Right kidney (tissue), 1 donor: ENCODE measurements around the gene GRM5.

Experiments used
- DNase-seq: peaks from one replicate; pipeline ENCODE4 v3.0.0-alpha.2; 2016

GRM5 gene

DNA sequence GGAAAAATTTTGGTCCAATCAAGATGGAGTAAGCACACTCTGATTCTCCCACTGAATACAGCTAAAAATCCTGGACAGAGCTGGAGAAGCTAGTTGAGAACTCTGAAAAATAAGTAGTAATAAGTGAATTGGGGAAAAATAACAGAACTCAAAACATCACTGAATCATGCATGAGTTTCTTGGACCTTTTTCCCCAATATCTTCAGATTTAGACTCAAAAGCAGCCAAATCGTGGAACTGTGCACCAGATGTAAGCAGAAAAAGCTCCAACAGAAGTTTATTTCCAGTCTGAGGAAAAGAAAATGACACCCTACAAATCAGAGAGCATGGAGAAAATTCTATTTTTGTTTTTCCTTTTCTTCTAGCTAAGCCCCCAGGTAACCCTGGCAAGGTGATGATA is 448.6 kb downstream of the GRM5 start:
- no peak for DNase-seq

DNA sequence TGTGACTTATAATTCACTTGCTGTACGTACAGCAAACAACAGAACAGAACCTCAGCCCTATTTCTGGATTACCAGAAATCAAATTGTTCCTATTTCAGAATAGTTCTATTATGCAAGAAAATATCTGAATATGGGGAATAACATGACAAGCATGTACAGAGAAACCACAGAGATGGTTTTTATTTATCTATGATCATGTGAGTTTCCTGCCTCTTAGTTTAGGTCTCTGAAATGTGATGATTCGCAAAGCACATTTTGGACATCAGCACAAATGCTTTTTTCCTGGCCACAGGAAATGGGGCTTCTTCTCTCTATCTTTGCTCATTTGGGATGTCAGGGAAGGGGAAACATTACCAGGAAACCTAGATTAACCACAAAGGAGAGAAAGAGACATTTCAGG is 461.5 kb downstream of the GRM5 start:
- DNase-seq, result no peak

DNA sequence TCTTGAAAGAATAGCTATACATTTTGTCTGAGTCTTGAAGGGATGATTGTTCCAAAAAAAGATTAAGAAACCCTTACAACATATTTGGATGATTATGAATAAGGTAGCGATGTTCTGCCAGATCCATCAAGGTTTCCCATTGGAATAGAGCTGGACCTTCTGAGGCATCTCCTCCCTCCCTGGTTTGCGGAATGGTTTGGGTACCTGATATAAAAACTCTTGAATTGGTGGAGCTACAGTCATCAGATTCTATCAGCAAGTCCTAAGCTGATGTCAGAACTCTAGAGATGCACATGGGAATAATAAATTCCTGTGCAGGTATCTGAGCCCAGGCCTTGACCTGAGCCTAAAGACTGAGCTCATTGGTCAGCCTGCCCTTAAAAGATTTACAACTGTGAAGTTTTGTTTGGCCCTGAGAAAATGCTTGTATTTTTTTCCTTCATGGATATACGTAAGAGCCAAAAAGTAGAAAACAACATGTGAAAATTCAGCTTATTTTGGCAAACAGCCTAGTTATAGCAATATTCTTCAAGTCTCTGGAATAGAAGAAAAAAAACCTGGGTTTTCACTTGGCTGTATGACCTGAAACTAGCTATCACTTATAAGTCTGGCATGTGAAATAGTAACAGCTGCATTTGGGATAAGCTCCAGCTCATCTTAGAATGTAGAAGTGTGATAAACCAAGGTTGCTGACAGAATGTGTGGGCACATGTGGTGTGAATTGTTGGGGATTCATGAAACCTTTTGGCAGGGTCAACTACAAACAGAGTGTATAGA is 462.5 kb downstream of the GRM5 start:
- no peak for DNase-seq

DNA sequence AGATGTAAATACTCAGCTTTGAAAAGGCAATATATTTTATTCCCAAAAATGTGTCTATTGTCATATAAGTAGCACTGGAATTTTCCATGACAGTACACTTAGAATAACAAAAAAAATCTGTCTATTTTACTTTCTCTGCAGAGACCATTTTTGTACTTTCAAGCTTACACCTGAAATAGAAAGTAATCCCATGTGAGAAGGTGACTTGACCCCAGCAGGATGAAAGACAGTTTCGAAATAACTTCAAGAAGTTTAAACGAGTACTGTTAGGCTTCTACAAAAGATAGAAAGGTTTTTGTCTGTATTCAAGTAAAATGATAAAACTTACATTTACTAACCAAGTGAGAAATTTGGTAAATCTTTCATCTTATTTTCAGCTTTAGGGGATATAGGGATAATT is 468.4 kb downstream of the GRM5 start:
- no peak for DNase-seq

DNA sequence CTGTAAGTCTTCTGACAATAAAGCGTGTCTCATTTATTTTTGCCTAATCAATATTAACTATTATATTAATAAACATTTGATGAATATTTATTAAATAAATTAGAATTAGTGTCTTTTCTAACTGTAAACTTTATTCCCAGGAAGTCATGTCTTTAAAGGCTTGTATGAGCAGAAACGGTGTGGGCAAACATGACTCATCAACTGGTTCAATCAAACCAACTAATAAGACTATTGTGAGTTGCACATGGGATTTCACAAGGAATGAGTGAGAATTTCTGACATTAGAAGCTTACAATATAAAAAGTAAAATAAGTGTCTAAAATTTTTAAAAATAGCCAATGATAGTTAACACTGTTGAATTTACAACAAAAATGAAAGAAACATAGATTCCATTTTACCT is 469.0 kb downstream of the GRM5 start:
- no peak for DNase-seq

DNA sequence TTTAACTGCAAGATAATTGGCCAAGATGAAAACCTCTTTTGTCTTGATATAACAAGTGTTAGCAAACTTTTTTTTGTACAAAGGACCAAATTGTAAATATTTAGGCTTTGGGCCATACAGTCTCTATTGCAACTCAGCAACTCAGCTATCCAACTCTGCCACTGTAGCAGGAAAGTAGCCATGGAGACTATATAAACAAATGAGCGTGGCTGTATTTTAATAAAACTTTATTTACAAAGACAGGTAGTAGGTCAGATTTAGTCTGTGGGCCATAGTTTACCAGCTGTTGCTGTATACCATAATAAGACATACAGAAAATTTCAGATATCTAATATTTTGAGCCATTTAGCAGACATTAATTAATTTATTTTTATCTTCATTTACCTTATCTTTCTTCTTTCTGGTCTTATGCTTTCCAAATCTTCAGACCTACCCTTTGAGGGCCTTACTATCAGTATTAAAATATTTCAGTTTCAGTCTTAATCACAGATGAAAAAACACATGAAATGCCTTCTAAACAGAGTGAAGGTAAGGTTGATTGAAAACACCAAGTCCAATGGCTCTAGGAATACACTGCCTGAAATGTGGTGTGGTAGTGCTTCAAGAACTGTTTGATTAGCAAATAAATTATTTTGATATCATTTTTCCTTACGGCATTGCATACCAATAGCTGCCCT is 471.4 kb downstream of the GRM5 start:
- DNase-seq, result no peak

DNA sequence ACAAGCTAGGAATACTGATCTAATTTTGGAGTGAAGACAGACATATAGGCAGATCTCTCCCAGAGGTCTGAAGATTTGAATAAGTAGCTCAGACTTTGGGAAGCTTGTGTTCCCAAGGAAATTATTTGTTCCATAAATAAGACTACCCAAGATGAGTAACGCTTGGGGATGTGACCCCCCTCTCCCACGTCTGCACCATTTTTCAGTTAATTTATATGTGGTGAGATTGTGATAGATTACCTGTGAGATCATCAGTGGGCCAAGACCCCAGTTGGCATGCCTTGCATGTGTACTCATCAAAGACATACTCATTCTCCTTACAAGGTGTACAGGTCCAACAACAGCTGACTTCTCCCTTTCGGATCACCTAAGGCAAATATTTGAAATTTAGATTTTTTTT is 475.4 kb downstream of the GRM5 start:
- no peak for DNase-seq

DNA sequence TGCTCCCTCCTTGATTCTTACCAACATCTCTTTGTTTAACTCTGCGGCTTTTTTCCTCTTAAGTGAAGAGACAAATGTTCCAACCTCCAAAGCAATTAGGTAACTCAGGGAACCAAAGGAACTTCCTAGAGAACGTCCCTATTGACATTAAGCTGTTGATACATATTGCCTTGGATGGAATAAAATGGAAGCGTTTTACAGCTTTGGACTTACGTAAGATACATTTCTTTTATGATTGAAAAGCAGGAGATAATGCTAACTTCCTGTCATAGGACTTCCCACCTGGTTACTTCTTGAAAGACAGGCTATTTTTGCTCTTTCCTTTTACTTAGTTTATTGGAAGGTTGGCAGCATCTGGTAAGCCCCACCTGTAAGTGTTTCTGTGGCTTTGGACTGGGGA is 482.5 kb downstream of the GRM5 start:
- no peak for DNase-seq

DNA sequence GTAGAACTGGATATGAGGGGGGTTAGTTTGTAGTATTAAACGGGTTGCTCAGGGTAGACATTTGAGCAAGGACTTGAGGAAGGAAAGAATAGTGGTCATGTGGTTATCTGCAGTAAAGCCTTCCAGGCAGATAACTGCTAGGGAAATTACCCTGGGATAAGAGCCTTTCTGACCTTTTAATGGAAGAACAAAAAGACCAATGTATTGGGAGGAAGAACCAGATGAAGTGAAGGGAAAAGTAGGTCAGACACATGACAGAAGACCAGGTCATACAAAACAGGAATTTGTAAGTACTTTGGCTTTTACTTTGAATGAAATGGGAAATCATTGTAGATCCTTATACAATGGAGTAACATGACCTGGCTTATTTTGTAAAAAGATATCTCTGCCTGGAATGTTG is 486.3 kb downstream of the GRM5 start:
- DNase-seq, result no peak

DNA sequence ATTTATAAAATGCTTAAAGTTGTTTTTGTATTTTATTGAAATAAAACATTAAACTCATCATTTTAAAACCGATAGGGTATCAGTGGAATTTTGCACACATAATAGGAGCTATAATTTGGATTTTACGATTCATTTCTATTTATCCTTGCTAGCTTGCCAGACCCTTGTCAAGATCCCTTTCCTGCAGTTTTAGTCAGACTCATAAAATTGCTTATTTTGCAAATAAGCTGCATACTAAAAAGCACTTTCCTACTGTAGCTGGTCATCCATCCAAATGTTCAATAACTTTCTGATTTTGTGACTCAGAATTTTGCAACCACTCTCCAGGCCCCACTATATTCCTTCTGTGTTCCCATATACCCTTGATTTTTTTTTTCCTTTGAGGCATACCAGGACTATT is 489.0 kb downstream of the GRM5 start:
- no peak for DNase-seq

DNA sequence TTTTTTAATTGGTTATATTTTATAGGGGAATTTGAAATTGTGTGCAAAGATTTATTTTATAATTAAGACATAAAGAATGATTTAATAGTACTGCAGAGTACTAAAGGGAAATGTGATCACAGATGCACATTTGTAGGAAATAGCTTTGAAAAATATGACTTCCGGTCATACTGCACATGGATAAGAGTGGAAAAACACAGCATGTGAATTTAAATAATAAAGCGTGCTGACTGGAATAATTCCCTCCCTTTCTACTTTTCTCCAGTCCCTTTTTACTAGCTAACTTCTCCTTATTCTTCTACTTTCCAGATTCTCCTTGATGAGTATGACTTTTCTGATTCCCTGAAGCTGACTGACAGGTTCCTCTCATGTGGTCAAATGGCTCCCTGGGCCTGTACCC is 489.9 kb downstream of the GRM5 start:
- no peak for DNase-seq

DNA sequence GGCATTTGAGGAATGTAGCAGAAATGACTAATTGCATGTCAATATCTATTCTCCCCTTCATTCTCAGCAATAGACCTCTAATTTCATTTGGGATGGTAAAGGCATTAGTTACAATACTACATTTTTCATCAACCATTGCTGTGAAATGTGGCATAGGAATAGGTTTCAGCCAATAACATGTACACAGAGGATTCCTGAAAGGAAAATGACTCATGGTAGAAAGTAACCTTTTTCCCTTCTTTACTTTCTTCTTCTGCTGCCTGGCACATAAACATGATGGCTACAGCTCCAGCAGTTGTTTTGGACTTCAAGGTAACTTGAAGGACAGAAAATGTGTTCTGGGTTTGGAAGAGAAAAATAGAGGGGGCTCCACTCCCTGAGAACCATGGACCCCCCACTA is 496.4 kb downstream of the GRM5 start:
- no peak for DNase-seq

DNA sequence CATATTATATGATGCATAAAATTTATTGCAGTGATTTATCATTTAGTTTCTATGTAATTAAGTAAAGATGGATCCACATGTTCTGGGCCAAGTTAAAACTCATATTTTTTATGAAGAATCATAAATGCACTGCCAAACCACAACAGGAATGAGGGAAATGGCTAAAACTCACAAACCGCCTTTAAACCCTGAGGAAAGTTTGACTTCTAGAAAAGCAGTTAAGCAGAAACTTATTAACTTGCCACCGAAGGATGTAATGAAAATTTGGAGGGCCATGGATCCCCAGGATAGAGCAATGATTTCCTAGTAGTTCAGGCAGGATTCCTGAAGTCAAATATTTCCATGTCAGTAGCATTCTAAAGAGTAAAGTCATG is 510.0 kb downstream of the GRM5 start:
- no peak for DNase-seq

DNA sequence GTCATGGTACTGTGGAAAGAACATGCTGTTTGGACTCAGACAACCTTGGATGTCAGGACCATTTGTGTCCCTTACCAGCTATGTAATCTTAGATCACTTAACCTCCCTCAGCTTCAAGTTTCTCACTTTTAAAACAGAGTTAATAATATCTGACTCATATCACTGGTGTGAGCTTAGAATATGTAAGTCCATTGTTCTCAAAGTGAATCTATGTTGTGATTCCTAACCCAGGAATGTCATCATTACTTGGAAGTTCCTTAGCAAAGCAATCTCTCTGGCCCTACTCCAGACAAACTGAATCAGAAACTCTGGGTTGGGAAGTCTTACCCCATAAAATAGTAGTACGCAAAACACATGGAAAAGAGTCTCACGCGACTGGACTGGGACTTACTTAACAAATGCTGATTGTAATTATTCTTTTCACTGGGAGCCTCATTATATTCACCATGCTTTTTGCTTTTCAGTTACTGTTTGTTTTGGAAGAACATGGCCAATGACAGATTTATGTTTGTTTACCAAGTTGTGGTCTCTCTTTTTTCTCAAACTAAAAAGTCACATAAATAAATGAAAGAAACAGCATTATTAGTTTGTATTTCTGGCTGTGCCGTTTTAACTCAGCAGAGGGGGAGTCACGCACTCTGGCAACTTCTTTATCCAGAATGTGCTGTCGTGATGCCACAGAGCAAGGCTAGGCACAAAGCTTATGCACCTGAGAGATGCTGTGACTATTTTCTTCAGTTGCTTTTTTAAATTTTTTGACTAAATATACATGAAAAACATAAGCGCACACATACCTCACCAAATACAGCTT is 510.6 kb downstream of the GRM5 start:
- DNase-seq, result peak; percentile 33

DNA sequence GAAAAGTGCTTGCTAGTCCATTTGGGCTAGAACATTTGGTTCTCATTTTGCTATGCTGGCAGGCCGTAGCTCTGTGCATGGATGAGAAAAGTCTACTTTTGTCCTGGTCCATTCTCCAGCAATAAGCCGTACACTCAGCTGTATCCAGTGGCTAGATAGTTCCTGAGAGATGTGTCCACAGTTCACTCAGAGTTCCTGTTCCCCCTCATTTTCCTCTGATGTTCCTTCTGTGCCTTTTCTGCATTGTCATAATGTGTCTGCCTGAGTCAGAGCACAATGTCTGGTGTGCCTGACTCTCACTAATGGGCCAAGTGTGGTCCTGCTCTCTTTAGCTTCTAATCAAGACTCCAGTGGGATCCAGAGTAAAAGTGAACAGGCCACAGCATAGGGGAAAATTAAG is 512.6 kb downstream of the GRM5 start:
- DNase-seq, result no peak

DNA sequence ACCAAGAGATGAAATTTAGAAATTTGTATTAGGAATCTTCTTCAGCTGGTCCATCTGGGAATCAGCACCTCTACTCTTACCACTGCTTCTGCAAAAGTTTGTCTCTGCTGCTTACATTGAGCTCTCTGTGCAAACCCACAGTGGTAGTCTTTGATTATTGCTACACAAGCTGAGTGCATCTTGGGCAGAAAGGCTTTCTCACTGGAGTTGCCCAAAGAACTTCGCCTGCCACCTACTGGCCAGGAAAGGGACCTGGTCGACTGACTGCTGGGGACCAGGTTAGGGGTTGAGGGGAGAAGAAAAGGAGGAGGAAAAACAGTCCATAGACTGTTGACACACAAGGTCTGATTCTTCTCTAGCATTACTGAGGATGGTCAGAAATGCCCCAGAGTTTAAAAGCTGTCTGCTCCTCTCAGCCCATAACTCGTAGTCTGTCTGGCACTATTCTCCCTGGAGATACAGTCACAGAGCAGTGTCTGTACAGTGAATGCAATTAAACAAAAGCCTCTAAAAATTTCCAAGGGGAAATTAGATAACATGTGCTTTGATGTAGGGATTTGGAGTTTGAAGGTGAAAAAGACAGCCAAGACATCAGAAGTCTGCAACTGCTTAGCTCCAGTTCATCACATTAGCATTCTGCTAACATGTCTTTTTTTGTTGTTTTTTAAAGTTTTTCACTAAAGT is 513.3 kb downstream of the GRM5 start:
- no peak for DNase-seq

DNA sequence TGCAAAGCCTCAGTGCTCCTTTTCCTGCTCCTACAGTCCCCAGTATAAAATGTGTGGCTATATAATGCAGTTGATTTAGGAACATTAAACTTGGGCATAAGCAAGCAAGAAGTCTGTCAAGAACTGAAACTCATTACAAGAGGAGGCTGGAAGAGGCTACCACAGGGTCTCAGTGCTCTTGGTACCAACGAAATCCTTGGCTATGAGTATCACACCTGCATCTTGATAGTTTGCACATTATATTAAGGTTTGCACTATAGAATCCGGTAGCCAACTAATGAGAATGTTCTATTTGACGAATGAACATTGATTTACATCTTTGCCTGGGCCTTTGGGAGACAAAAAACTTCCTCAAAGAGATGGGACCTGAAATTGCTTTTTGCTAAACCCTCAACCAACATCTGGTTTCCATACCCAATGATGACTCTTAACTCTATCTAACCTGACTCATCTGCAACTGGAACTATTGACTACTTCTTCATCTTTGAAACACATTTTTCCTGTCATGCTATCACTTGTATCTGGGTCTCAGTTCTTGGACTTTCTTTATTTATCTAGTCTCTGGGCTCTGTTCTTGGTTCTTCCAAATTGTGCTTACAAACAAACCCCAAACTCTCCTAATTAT is 521.0 kb downstream of the GRM5 start:
- no peak for DNase-seq

DNA sequence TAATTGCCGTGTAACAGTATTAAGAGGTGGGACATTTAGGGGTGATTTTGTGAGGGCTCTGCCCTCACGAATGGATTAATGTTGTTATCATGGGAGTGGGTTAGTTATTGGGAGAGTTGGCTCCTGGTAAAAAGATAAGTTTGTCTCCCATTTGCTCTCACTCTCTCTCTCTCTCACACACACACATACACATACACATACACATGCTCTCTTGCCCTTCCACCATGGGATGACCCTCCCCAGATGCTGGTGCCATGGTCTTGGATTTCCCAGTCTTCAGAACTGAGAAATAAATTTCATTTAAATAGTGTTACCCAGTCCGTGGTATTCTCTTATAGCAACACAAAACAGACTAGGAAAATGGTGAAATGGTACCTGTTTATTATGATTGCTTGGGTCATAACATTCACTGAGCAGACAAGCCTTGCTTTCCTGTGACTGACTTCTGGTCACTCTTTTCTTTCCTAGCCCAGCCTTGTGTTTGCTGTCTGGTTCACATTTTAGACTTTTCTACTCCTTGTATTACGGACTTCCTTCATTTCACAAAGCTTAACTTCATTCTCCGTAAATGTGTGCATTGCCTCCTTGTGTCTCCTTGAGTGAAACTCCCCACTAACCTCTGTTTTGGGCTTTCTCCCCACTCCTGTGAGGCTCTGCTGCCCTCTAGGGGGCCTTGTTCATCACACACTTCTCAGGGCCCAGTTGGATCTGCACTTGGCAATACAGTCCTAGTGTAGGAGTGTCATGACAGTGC is 521.7 kb downstream of the GRM5 start:
- peak; percentile 49 for DNase-seq

DNA sequence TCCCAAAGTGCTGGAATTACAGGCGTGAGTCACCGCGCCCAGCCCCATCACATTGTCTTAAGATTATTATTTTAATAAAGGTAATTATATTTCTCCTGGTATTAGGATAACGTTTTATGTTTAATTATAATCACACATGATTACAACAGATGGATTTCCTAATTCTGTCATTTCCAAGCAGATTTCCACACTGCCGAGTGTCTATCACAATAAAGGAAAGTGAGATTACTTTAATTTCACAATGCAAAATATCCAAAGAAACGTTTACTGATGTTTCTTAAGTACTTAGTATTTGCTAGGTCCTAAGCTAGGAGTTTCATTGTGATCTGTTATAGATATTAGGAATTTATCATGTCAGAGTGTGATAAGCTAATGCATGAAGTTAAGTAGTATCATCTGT is 524.8 kb downstream of the GRM5 start:
- no peak for DNase-seq

DNA sequence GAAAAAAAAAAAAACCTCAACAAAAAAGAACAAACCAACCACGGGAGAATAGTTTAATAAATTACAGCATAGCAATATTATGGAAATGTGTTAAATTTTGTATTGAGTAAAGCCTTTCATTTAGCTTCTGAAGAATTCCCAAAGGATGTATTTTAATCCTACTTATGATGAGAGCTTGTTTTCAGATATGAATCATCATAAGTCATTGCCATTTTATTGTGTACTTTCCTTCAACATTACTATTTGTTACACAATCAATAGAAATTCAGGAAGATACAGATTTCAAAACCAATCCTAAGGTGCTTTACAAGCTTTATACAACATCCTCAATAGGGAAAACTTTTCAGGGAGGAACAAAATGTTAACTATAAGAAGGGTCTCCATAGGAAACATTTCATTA is 527.7 kb downstream of the GRM5 start:
- DNase-seq, result no peak

DNA sequence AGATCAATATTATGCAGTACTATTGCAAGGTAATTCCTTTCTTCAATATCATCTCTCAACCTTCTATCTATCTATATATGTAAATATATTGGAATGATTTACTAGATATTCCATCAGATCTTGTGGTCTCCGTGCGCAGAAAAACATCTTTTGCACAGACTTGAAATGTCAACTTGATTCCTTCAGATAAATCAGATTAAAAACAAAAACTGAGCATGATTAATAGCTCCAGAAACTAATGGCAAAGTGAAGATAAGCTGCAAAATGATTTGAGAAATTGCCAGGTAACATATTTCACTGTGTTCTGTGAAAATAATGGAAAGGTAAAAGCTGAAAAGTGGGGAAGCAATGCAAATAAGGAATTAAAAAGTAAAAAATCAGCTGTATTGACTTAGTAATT is 528.2 kb downstream of the GRM5 start:
- no peak for DNase-seq
